Neutrophil (primary cell): Measurements from ENCODE around the gene KCTD10.

ENCODE experiments used
- H3K27ac ChIP-seq: fragments of 200-600 bp; sonication (generic); 2 replicates; pipeline ENCODE4 v1.5.1; 2016; ENCODE audit warnings: mild to moderate bottlenecking, moderate library complexity
- H3K27me3 ChIP-seq: fragments of 200-600 bp; sonication (generic); 2 replicates; pipeline ENCODE4 v1.6.0; 2016; ENCODE audit warnings: mild to moderate bottlenecking
- H3K36me3 ChIP-seq: fragments of 200-600 bp; sonication (generic); 2 replicates; pipeline ENCODE4 v1.5.1; 2017
- H3K4me1 ChIP-seq, 2 experiments: fragments of 200-600 bp in 1 of 2; sonication (generic) in 1 of 2; 1 replicate in 1 of 2; 2 replicates in 1 of 2; pipeline versions ENCODE4 v1.5.1 to v1.6.1; 2013 to 2016; ENCODE audit warnings: low read depth in 1 of 2, low read length in 1 of 2, mild to moderate bottlenecking in 1 of 2, moderate library complexity in 1 of 2; ENCODE audit not compliant: control insufficient read depth in 1 of 2, insufficient read depth in 1 of 2
- H3K4me3 ChIP-seq, 2 experiments: fragments of 200-600 bp in 1 of 2; sonication (generic) in 1 of 2; 1 replicate in 1 of 2; 2 replicates in 1 of 2; pipeline ENCODE4 v1.5.1; 2013 to 2016; ENCODE audit warnings: low read depth in 1 of 2, low read length in 1 of 2, mild to moderate bottlenecking in 1 of 2, moderate library complexity in 1 of 2
- H3K9me3 ChIP-seq: fragments of 200-600 bp; sonication (generic); 2 replicates; pipeline ENCODE4 v1.5.1; 2016
- TF ChIP-seq, protein P1 (sequence below): fragments of 200-600 bp; sonication (generic); IDR thresholded peaks from 2 replicates; pipeline ENCODE4 v1.5.1; 2016; ENCODE audit warnings: antibody characterized with exemption

KCTD10 gene, protein sequence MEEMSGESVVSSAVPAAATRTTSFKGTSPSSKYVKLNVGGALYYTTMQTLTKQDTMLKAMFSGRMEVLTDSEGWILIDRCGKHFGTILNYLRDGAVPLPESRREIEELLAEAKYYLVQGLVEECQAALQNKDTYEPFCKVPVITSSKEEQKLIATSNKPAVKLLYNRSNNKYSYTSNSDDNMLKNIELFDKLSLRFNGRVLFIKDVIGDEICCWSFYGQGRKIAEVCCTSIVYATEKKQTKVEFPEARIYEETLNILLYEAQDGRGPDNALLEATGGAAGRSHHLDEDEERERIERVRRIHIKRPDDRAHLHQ

DNA sequence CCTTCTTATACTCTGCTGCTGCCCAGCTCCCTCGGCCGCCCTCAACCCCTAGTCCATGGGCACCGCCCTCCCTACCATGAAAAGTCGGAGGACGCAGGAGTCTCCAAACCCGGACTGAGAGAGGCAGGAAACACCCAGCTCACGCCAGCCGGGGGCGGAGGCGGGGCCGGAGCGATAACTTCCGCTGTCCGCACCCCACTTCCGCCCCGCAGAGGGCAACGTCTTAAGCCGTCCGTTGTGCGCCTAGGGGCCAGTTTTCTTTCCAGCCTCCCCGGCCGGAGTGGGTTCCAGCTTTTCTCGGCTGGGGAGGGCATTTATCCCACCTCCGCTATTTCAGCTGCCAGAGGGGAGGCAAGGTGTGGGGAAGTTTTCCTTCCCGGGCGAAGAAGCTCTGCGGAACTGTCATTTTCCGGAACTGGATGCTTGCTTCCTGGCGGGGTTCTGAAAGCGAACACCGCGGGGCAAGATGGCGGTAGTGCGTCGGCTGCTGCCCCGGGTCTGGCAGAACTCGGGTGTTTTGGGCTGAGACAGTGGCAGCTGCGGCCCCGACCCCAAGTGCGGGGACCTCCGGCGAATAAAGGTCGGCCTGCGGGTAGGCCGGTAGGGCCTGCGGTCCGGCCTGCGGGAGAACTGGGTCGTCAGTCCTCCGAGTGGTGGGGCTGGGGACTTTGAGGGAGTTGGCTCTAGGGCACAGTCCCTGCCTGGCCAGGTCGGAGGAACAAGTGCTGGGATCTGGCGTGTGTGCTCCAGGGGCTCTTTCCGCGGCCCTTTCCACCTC, at the start of gene KCTD10, which contains the start of gene UBE3B:
KCTD10 (minus strand) TSS at position 116 of the 778 bp plus-strand sequence; CDS start at position 78, 38 bp downstream.
UBE3B (plus strand) TSS at position 450 of the 778 bp plus-strand sequence. CDS start 5,918 bp downstream, outside the sequence.
- Histone ChIP-seq H3K36me3 (peaks cover 3% of the 10 kb centered on the region), H3K27ac (peak within 1 kb of the TSS; percentile 93), H3K9me3 (no peaks in the 10 kb centered on the region), H3K4me1 (peaks cover 25 to 26% of the 10 kb centered on the region in 2 experiments), H3K4me3 (peak within 1 kb of the TSS; percentile 64 to 85), H3K27me3 (no peaks in the 10 kb centered on the region)
- TF ChIP-seq, protein P1, sequence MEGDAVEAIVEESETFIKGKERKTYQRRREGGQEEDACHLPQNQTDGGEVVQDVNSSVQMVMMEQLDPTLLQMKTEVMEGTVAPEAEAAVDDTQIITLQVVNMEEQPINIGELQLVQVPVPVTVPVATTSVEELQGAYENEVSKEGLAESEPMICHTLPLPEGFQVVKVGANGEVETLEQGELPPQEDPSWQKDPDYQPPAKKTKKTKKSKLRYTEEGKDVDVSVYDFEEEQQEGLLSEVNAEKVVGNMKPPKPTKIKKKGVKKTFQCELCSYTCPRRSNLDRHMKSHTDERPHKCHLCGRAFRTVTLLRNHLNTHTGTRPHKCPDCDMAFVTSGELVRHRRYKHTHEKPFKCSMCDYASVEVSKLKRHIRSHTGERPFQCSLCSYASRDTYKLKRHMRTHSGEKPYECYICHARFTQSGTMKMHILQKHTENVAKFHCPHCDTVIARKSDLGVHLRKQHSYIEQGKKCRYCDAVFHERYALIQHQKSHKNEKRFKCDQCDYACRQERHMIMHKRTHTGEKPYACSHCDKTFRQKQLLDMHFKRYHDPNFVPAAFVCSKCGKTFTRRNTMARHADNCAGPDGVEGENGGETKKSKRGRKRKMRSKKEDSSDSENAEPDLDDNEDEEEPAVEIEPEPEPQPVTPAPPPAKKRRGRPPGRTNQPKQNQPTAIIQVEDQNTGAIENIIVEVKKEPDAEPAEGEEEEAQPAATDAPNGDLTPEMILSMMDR: no peak

DNA sequence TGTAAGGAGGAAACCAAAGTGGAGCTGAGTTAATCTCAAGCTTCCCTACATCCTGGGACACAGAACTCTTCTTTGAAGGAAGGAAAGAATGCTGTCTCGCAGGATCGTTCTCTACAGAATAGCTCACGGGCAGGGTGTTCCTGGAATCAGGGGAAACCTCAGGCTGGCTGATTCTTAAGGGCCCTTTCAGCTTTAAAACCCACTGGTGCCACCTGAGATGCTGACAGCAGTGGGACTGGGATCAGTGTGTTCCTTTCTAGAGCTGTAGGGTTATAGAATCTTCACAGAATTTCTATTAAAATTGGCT, 48.1 kb upstream of the KCTD10 start:
- Histone ChIP-seq H3K4me3 (no peak overlapping the region), H3K27ac (no peak overlapping the region), H3K27me3 (no peaks in the 10 kb centered on the region), H3K9me3 (no peaks in the 10 kb centered on the region), H3K36me3 (peaks cover 97% of the 10 kb centered on the region), H3K4me1 (no peaks in the 10 kb centered on the region)
- TF ChIP-seq, protein P1: no peak

DNA sequence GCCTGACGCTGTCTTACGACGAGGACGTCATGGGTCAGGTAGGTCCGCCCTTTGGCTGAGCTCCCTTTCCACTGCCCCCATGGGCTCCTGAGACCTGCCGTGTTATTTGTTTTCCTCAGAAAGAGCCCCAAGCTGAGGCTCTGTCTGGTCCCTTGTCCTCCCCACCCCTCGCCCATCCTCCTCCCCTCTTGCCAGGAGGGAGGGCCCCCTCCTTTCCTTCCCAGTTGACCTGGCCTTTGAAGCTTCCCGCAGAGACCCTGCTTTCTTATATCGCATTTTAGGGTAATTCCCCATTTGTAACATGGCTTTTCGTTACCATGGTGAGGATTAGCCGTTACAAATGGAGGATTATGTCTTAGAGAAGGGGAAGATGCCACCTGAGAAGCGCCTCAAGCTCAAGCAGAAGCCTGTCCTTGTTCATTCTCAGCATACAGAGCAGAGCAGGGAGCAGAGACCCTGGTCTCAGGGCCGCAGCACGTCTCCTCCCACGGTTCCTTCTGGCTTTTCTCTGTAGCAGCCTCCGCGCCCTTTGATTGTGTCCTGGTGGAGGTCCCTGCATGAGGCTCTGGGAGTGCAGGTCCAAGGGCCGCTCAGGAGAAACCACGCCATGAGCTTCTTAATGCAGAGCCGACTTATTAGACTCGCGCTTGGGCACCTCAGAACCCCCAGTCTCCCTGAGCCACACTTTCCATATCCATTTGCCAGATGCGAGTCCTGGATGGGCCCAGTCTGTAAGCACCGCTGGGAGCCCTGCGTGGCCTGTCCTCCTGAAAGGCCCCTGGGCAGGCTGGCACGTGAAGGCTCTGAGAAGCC, 47.6 kb upstream of the KCTD10 start:
- no peaks in the 10 kb centered on the region for H3K27me3 ChIP-seq
- no peaks in the 10 kb centered on the region for H3K4me1 ChIP-seq
- no peak overlapping the region for H3K27ac ChIP-seq
- H3K36me3 ChIP-seq: peaks cover 97% of the 10 kb centered on the region
- H3K4me3 ChIP-seq: no peak overlapping the region
- H3K9me3 ChIP-seq: no peaks in the 10 kb centered on the region
- TF ChIP-seq, protein P1: no peak

DNA sequence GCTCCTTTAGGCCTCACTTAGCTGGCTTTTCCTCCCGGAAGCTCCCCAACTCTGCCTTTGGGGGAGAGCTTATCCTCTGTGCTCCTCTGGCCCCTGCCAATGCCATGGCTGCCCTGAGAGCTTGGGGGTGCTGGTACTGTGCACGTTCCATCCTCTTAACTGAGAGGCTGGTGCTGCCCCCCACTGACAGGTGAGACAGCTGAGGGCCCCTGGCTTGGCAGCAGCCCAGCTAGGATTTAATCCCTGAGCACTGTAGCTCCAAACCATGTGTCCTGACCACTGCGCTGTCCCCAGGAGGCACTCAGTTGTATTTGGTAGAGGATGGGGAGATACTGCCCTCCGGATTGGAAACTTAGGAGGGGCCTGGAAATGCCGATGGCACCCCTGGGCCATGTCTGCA, 46.4 kb upstream of the KCTD10 start:
- H3K27ac ChIP-seq: no peak overlapping the region
- H3K4me3 ChIP-seq: no peak overlapping the region
- TF ChIP-seq, protein P1: no peak
- peaks cover 96% of the 10 kb centered on the region for H3K36me3 ChIP-seq
- H3K9me3 ChIP-seq: no peaks in the 10 kb centered on the region
- H3K27me3 ChIP-seq: no peaks in the 10 kb centered on the region
- H3K4me1 ChIP-seq: no peaks in the 10 kb centered on the region

DNA sequence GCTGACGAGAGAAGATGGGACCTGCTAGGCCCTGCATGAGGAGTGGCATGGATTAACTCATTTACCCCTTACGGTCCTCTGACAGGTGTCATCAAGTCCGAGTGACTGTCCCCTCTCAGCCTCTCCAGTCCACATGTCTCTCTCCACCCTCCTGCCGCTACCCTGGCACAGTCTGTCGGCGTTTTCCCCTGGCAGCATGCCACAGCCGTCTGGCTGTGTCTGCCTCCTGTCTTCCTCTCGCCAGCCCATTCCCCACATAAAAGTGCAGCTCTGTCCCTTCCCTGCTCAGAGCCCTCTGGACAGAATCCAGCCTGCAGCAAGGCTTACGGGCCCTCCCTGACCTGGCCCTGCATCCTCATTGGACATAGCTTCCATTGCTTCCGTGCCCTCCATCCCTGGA, 46.0 kb upstream of the KCTD10 start:
- no peaks in the 10 kb centered on the region for H3K4me1 ChIP-seq
- TF ChIP-seq, protein P1: no peak
- H3K27me3 ChIP-seq: no peaks in the 10 kb centered on the region
- H3K9me3 ChIP-seq: no peaks in the 10 kb centered on the region
- no peak overlapping the region for H3K4me3 ChIP-seq
- peaks cover 96% of the 10 kb centered on the region for H3K36me3 ChIP-seq
- no peak overlapping the region for H3K27ac ChIP-seq
